H9 (cell line): ENCODE measurements around the gene PTPN21. TPM values are rescaled to one million over a fixed set of nuclear protein-coding genes. Genes with fewer than 3 reads are reported as not detected.

ENCODE experiments used
- DNase-seq: peaks from one replicate; pipeline ENCODE4 v3.0.0-alpha.2; 2017
- H2AFZ ChIP-seq: one replicate; pipeline ENCODE4 v1.6.1; 2013; ENCODE audit warnings: mild to moderate bottlenecking, low read length, control low read depth, moderate library complexity
- H2AK5ac ChIP-seq: 2 replicates; pipeline ENCODE4 v1.6.1; 2013; ENCODE audit warnings: low read length, control low read depth, mixed read lengths; ENCODE audit not compliant: insufficient read length
- H2BK120ac ChIP-seq: one replicate; pipeline ENCODE4 v1.6.1; 2013; ENCODE audit warnings: low read depth, mild to moderate bottlenecking, low read length, control low read depth, inconsistent platforms; ENCODE audit not compliant: poor library complexity, severe bottlenecking
- H2BK12ac ChIP-seq: 2 replicates; pipeline ENCODE4 v1.6.1; 2013; ENCODE audit warnings: low read length, control low read depth, mixed read lengths, low read depth; ENCODE audit not compliant: insufficient read length
- H2BK15ac ChIP-seq: 2 replicates; pipeline ENCODE4 v1.6.1; 2013; ENCODE audit warnings: low read depth, low read length, control low read depth
- H2BK20ac ChIP-seq: one replicate; pipeline ENCODE4 v1.6.1; 2013; ENCODE audit warnings: low read depth, mild to moderate bottlenecking, low read length, control low read depth, inconsistent platforms; ENCODE audit not compliant: poor library complexity, severe bottlenecking
- H2BK5ac ChIP-seq: 2 replicates; pipeline ENCODE4 v1.6.1; 2013; ENCODE audit warnings: low read length, control low read depth, mixed read lengths; ENCODE audit not compliant: insufficient read length
- H3K14ac ChIP-seq: 2 replicates; pipeline ENCODE4 v1.6.1; 2013; ENCODE audit warnings: low read length, control low read depth; ENCODE audit not compliant: insufficient read depth
- H3K18ac ChIP-seq: 2 replicates; pipeline ENCODE4 v1.6.1; 2013; ENCODE audit warnings: low read depth, mild to moderate bottlenecking, mixed read lengths, low read length, control low read depth; ENCODE audit not compliant: insufficient read length
- H3K23ac ChIP-seq: 2 replicates; pipeline ENCODE4 v1.6.1; 2013; ENCODE audit warnings: low read length, control low read depth, mixed read lengths, low read depth; ENCODE audit not compliant: insufficient read length
- H3K23me2 ChIP-seq: 2 replicates; pipeline ENCODE4 v1.6.1; 2013; ENCODE audit warnings: low read depth, mild to moderate bottlenecking, mixed read lengths, low read length, control low read depth; ENCODE audit not compliant: insufficient read length, poor library complexity, severe bottlenecking
- H3K27ac ChIP-seq: 2 replicates; pipeline ENCODE4 v1.5.1; 2013; ENCODE audit warnings: low read length, control low read depth, mixed read lengths, low read depth; ENCODE audit not compliant: insufficient read length
- H3K27me3 ChIP-seq: 2 replicates; pipeline ENCODE4 v1.6.1; 2013; ENCODE audit warnings: low read length, control low read depth, inconsistent platforms; ENCODE audit not compliant: insufficient read depth
- H3K4ac ChIP-seq: 2 replicates; pipeline ENCODE4 v1.6.1; 2013; ENCODE audit warnings: low read depth, mild to moderate bottlenecking, control low read depth, inconsistent platforms, low read length, moderate library complexity
- H3K4me1 ChIP-seq: 2 replicates; pipeline ENCODE4 v1.6.1; 2013; ENCODE audit warnings: low read length, control low read depth, inconsistent platforms; ENCODE audit not compliant: insufficient read depth
- H3K4me2 ChIP-seq: 2 replicates; pipeline ENCODE4 v1.6.1; 2013; ENCODE audit warnings: low read length, control low read depth, mixed read lengths; ENCODE audit not compliant: insufficient read length, insufficient read depth
- H3K56ac ChIP-seq: 2 replicates; pipeline ENCODE4 v1.6.1; 2013; ENCODE audit warnings: low read depth, mild to moderate bottlenecking, mixed read lengths, low read length, control low read depth; ENCODE audit not compliant: insufficient read length
- H3K79me1 ChIP-seq: 2 replicates; pipeline ENCODE4 v1.6.1; 2013; ENCODE audit warnings: low read depth, mild to moderate bottlenecking, moderate library complexity, low read length, control low read depth, inconsistent platforms; ENCODE audit not compliant: insufficient read depth, poor library complexity, severe bottlenecking
- H3K79me2 ChIP-seq: 2 replicates; pipeline ENCODE4 v1.6.1; 2013; ENCODE audit warnings: low read length, control low read depth, inconsistent platforms; ENCODE audit not compliant: insufficient read depth
- H3K9ac ChIP-seq: 2 replicates; pipeline ENCODE4 v1.6.1; 2013; ENCODE audit warnings: low read length, control low read depth, mixed read lengths; ENCODE audit not compliant: insufficient read length; ENCODE audit errors: extremely low read depth
- H3K9me3 ChIP-seq: one replicate; pipeline ENCODE4 v1.6.1; 2013; ENCODE audit warnings: low read depth, low read length, inconsistent platforms; ENCODE audit not compliant: control insufficient read depth
- H3T11ph ChIP-seq: one replicate; pipeline ENCODE4 v1.6.1; 2013; ENCODE audit warnings: mild to moderate bottlenecking, low read length, control low read depth, inconsistent platforms
- H4K20me1 ChIP-seq: one replicate; pipeline ENCODE4 v1.6.1; 2013; ENCODE audit not compliant: control insufficient read depth, insufficient read length, insufficient read depth
- H4K5ac ChIP-seq: 2 replicates; pipeline ENCODE4 v1.6.1; 2013; ENCODE audit warnings: low read depth, mild to moderate bottlenecking, mixed read lengths, low read length, control low read depth; ENCODE audit not compliant: insufficient read length
- H4K8ac ChIP-seq: replicated peaks from 2 replicates; pipeline ENCODE4 v1.6.1; 2013; ENCODE audit warnings: low read length, control low read depth, mixed read lengths, low read depth; ENCODE audit not compliant: insufficient read length
- H4K91ac ChIP-seq: 2 replicates; pipeline ENCODE4 v1.6.1; 2013; ENCODE audit warnings: low read depth, mild to moderate bottlenecking, moderate library complexity, mixed read lengths, low read length, control low read depth; ENCODE audit not compliant: insufficient read length
- H3K27ac Mint-ChIP-seq, 3 experiments: 2 replicates in 2 of 3; 3 replicates in 1 of 3; pipeline ENCODE4 v1.8.0; 2020 to 2021; ENCODE audit warnings: mixed read lengths in 3 of 3, mild to moderate bottlenecking in 1 of 3, moderate library complexity in 1 of 3
- H3K27me3 Mint-ChIP-seq: 2 replicates; pipeline ENCODE4 v1.8.0; 2021; ENCODE audit warnings: low read depth, mild to moderate bottlenecking, moderate library complexity, mixed read lengths
- H3K36me3 Mint-ChIP-seq, 3 experiments: 2 replicates in 2 of 3; 3 replicates in 1 of 3; pipeline ENCODE4 v1.8.0; 2020 to 2021; ENCODE audit warnings: low read depth in 3 of 3, mixed read lengths in 3 of 3; ENCODE audit not compliant: insufficient read depth in 1 of 3
- H3K4me1 Mint-ChIP-seq, 2 experiments: 2 replicates each; pipeline ENCODE4 v1.8.0; 2020; ENCODE audit warnings: mixed read lengths in 2 of 2
- H3K4me3 Mint-ChIP-seq, 2 experiments: 2 replicates in 1 of 2; 3 replicates in 1 of 2; pipeline ENCODE4 v1.8.0; 2020 to 2021; ENCODE audit warnings: mild to moderate bottlenecking in 2 of 2, mixed read lengths in 2 of 2, moderate library complexity in 1 of 2
- H3K9me3 Mint-ChIP-seq, 2 experiments: 2 replicates in 1 of 2; 3 replicates in 1 of 2; pipeline ENCODE4 v1.8.0; 2020; ENCODE audit warnings: mild to moderate bottlenecking in 2 of 2, mixed read lengths in 2 of 2, moderate library complexity in 1 of 2
- WGBS: extraction: QIAGEN DNeasy Blood & Tissue Kit; methylation state at CpG from one replicate; pipeline ENCODE4 v1.1.7; 2013; ENCODE audit warnings: missing lambda C conversion rate, low lambda C conversion rate, mixed read lengths; ENCODE audit not compliant: insufficient read length; ENCODE audit errors: extremely low coverage; 5-methylcytosine and 5-hydroxymethylcytosine counted together
- total RNA-seq: library from RNA; stranded (reverse); gene quantifications from 2 replicates; pipeline ENCODE4 v1.2.1, GENCODE V29; 2021
- TF ChIP-seq, protein P1 (sequence below): fragments of 200-600 bp; sonication (generic); conservative IDR thresholded peaks from 3 replicates; pipeline ENCODE4 v1.8.0; 2021; ENCODE audit warnings: antibody characterized with exemption, mild to moderate bottlenecking

Gene PTPN21
- total RNA-seq, 1 experiment from 2014 or later: 14.3 TPM

DNA sequence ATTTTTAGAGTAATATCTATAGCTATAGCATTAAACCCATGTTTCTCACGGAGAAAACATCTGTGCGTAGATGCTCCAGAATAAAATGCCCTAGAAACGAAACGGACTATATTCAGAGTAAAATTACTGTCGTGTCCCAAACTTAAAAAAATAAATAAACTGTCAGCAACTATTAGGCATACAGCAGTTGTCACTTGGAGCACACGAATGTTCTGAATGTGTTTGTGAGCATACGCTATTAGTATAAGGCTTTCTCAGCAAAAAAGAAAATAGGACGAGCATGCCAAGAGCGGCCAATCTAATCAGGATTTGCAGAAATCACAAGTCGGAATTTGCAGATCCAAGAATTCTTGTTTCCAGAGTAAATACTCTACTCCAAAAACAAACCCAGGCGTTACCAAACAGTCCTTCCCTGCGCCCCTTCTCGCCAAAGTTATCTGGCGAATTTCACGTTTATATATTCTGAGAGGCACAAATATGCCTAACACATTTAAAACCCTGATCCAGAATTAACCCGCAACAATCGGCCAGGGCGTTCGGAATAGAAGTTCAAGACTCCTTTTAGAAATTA lies 836 bp downstream of the PTPN21 start:
- H3K4ac ChIP-seq: no peak overlapping the region
- H3K27ac Mint-ChIP-seq: peak overlapping the region; percentile 52 to 96 (median 90); a peak in 5 of 7 replicates
- no peaks in the 10 kb centered on the region; a peak in 1 of 5 replicates for H3K9me3 Mint-ChIP-seq
- H2AK5ac ChIP-seq: no peak overlapping the region
- no peak overlapping the region for H2BK12ac ChIP-seq
- H4K91ac ChIP-seq: no peak overlapping the region
- TF ChIP-seq, protein P1, sequence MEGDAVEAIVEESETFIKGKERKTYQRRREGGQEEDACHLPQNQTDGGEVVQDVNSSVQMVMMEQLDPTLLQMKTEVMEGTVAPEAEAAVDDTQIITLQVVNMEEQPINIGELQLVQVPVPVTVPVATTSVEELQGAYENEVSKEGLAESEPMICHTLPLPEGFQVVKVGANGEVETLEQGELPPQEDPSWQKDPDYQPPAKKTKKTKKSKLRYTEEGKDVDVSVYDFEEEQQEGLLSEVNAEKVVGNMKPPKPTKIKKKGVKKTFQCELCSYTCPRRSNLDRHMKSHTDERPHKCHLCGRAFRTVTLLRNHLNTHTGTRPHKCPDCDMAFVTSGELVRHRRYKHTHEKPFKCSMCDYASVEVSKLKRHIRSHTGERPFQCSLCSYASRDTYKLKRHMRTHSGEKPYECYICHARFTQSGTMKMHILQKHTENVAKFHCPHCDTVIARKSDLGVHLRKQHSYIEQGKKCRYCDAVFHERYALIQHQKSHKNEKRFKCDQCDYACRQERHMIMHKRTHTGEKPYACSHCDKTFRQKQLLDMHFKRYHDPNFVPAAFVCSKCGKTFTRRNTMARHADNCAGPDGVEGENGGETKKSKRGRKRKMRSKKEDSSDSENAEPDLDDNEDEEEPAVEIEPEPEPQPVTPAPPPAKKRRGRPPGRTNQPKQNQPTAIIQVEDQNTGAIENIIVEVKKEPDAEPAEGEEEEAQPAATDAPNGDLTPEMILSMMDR: no peak
- H3K4me3 Mint-ChIP-seq: peak overlapping the region; percentile 89 to 92
- no peak overlapping the region for H3T11ph ChIP-seq
- H2AFZ ChIP-seq: peak overlapping the region; percentile 41
- H3K56ac ChIP-seq: no peak overlapping the region
- peak overlapping the region; percentile 86 for H3K9ac ChIP-seq
- H4K5ac ChIP-seq: no peak overlapping the region
- peaks cover 13% of the 10 kb centered on the region for H3K23me2 ChIP-seq
- peaks cover 2% of the 10 kb centered on the region; the same call in 1 of the 2 replicates for H3K27me3 Mint-ChIP-seq
- no peaks in the 10 kb centered on the region for H3K9me3 ChIP-seq
- H3K27me3 ChIP-seq: no peaks in the 10 kb centered on the region
- peaks cover under 1 to 10% (median 8%) of the 10 kb centered on the region in 3 experiments; a peak in 5 of 7 replicates for H3K36me3 Mint-ChIP-seq
- H2BK20ac ChIP-seq: no peak overlapping the region
- H2BK120ac ChIP-seq: no peak overlapping the region
- no peak for DNase-seq
- peaks cover 25 to 26% of the 10 kb centered on the region in 2 experiments for H3K4me1 Mint-ChIP-seq
- no peaks in the 10 kb centered on the region for H3K79me1 ChIP-seq
- peak overlapping the region; percentile 75 for H3K4me2 ChIP-seq
- no peak overlapping the region for H2BK15ac ChIP-seq
- no peak overlapping the region for H4K8ac ChIP-seq
- H3K27ac ChIP-seq: no peak overlapping the region
- no peak overlapping the region for H2BK5ac ChIP-seq
- H3K18ac ChIP-seq: no peak overlapping the region
- WGBS: no CpG with 5 or more reads among the region's 19 CpGs
- no peaks in the 10 kb centered on the region for H3K79me2 ChIP-seq
- no peaks in the 10 kb centered on the region for H4K20me1 ChIP-seq
- H3K4me1 ChIP-seq: no peaks in the 10 kb centered on the region
- no peak overlapping the region; the same call in 1 of the 2 replicates for H3K14ac ChIP-seq
- no peak overlapping the region for H3K23ac ChIP-seq
